H1 (cell line): ENCODE measurements around the gene TEKT5. TPM values are rescaled to one million over a fixed set of nuclear protein-coding genes. Genes with fewer than 3 reads are reported as not detected.

ENCODE experiments used
- ATF2 ChIP-seq: IDR thresholded peaks from 2 replicates; pipeline ENCODE4 v1.6.1; 2012; ENCODE audit warnings: low read length, inconsistent platforms
- polyA plus RNA-seq, 7 experiments: library from polyadenylated mRNA; depleted of rRNA in 3 of 7; stranded (reverse) in 5 of 7; unstranded in 2 of 7; fragments of >200 nt in 5 of 7; fragments of 200-250 nt in 2 of 7; gene quantifications; 1 replicate in 5 of 7; 2 replicates in 1 of 7; 4 replicates in 1 of 7; pipeline versions ENCODE4 v1.2.1 to v1.2.3, GENCODE V29; 2011 to 2013; ENCODE audit warnings: missing spikeins in 2 of 7, mixed read lengths in 2 of 7
- total RNA-seq: library from RNA; stranded (reverse); fragmentation: NEBNext Ultra II Directional; extraction: Animal tissue kit (Norgen Biotek cat#: 25700); gene quantifications from 2 replicates; pipeline ENCODE4 v1.2.1, GENCODE V29; 2021
- TF ChIP-seq, protein P1 (sequence below): IDR thresholded peaks from 2 replicates; pipeline ENCODE4 v1.6.1; 2011; ENCODE audit warnings: low read depth, mild to moderate bottlenecking, low read length; ENCODE audit not compliant: insufficient read depth

The TEKT5 gene
- total and polyA plus RNA-seq, 2 of the 8 experiments (the other 6 are each of a cell fraction or from before 2014, with no cell fraction given) = 0.95 TPM; not detected in 1

- TF ChIP-seq ATF2 = no peak
- TF ChIP-seq, protein P1, sequence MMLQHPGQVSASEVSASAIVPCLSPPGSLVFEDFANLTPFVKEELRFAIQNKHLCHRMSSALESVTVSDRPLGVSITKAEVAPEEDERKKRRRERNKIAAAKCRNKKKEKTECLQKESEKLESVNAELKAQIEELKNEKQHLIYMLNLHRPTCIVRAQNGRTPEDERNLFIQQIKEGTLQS = no peak
- TF ChIP-seq, all 59 proteins: peak for 0
Measured at GRCh38 chr16:10599626-10600025, 95.1 kb downstream of the TEKT5 start (continued).
